OCI-LY1 (cell line): ENCODE measurements around the gene ABCB4.

Experiments
- H2AFZ ChIP-seq: fragments of 200-600 bp; sonication (generic), shearing (Covaris generic); 2 replicates; pipeline ENCODE4 v1.6.0; 2014; ENCODE audit warnings: antibody characterized with exemption, mild to moderate bottlenecking, low read length
- H3F3A ChIP-seq: fragments of 200-600 bp; sonication (generic), shearing (Covaris generic); 2 replicates; pipeline ENCODE4 v1.6.0; 2014; ENCODE audit warnings: mild to moderate bottlenecking, antibody characterized with exemption, low read length, moderate library complexity; ENCODE audit not compliant: insufficient read depth
- H3K27ac ChIP-seq: fragments of 200-600 bp; sonication (generic); 2 replicates; pipeline ENCODE4 v1.5.1; 2014; ENCODE audit warnings: low read length, mixed run types, mild to moderate bottlenecking, low read depth; ENCODE audit not compliant: poor library complexity, severe bottlenecking
- H3K27me3 ChIP-seq: fragments of 200-600 bp; sonication (generic); 2 replicates; pipeline ENCODE4 v1.6.0; 2014; ENCODE audit warnings: antibody characterized with exemption, mild to moderate bottlenecking, low read length, moderate library complexity; ENCODE audit not compliant: insufficient read depth
- H3K36me3 ChIP-seq: fragments of 200-600 bp; sonication (generic); 2 replicates; pipeline ENCODE4 v1.6.1; 2014; ENCODE audit warnings: mild to moderate bottlenecking, antibody characterized with exemption, low read length, moderate library complexity, mixed read lengths; ENCODE audit not compliant: insufficient read depth
- H3K4me1 ChIP-seq: fragments of 200-600 bp; sonication (generic); 2 replicates; pipeline ENCODE4 v1.5.1; 2014; ENCODE audit warnings: mild to moderate bottlenecking, low read length, moderate library complexity; ENCODE audit not compliant: insufficient read depth, severe bottlenecking
- H3K4me2 ChIP-seq: fragments of 200-600 bp; sonication (generic), shearing (Covaris generic); 2 replicates; pipeline ENCODE4 v1.6.1; 2014; ENCODE audit warnings: low read length
- H3K4me3 ChIP-seq: fragments of 200-600 bp; sonication (generic); 2 replicates; pipeline ENCODE4 v1.5.1; 2014; ENCODE audit warnings: low read length, low read depth, mild to moderate bottlenecking, mixed read lengths; ENCODE audit not compliant: poor library complexity, severe bottlenecking
- H3K79me2 ChIP-seq: fragments of 200-600 bp; shearing (Covaris generic); 2 replicates; pipeline ENCODE4 v1.6.1; 2016; ENCODE audit warnings: mixed run types, low read length, mixed read lengths; ENCODE audit not compliant: insufficient read depth
- H3K9ac ChIP-seq: fragments of 200-600 bp; sonication (generic), shearing (Covaris generic); 2 replicates; pipeline ENCODE4 v1.6.1; 2014; ENCODE audit warnings: mild to moderate bottlenecking, low read length, mixed read lengths
- H3K9me2 ChIP-seq: fragments of 200-600 bp; sonication (generic), shearing (Covaris generic); 2 replicates; pipeline ENCODE4 v1.6.1; 2014; ENCODE audit warnings: low read depth, mild to moderate bottlenecking, low read length, mixed read lengths
- H3K9me3 ChIP-seq: fragments of 200-600 bp; shearing (Covaris generic); 2 replicates; pipeline ENCODE4 v1.6.1; 2014; ENCODE audit warnings: low read length, mixed read lengths
- H4K20me1 ChIP-seq: fragments of 200-600 bp; sonication (generic), shearing (Covaris generic); 2 replicates; pipeline ENCODE4 v1.6.0; 2016; ENCODE audit warnings: mild to moderate bottlenecking, low read length; ENCODE audit not compliant: insufficient read depth
- CTCF ChIP-seq: fragments of 200-600 bp; sonication (generic), shearing (Covaris generic); IDR thresholded peaks from 2 replicates; pipeline ENCODE4 v1.5.1; 2017; ENCODE audit warnings: mild to moderate bottlenecking, antibody characterized with exemption, low read length, moderate library complexity, mixed read lengths
- EZH2 ChIP-seq: fragments of 200-600 bp; sonication (generic), shearing (Covaris generic); IDR thresholded peaks from 2 replicates; pipeline ENCODE4 v1.8.0; 2017; ENCODE audit warnings: borderline replicate concordance, mixed run types, mild to moderate bottlenecking, antibody characterized with exemption, low read length, moderate library complexity, mixed read lengths

The ABCB4 gene

DNA sequence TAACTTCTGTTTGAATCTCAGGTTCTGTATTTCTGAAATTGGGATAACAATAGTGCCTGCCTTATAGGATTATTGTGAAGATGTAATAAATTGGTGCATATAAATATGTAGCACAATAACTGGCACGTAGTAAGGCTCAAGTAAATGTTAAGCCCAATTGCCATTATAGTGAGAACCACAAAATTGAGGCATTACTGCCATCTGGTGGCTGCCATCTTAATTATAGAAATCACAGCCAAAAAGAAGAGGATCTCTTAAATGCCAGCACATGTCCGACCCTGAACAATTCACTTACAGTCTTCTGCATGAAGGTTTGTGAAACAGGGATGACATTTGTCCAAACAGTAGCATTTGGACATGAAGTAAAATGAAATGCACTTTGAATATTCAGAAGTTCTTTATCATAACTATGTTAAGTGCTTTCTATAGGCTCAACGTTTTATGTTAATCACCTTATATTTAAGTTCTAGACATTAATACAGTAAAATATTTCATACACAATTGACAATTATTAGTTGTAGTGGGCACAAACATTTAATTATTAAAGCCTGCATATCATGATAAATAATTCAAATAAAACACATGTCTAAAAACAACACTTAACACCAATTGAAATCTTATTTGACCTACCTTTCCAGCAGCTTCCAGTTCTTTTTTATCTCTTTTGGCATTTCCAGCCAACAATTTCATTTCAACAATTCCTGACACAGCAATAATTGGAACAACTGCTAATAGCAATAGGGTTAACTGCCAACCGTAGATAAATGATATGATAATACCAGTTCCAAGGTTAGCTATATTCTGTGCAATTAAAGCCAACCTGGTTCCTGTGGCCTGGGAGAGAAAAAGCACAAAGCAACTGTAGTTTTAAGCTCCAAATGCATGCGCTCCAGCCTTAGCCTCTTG lies 58.5 kb downstream of the ABCB4 start:
- H3K9me2 ChIP-seq: no peaks in the 10 kb centered on the region
- no peak overlapping the region for H3K9ac ChIP-seq
- TF ChIP-seq CTCF: peak; percentile 96
- no peak for TF ChIP-seq EZH2
- no peaks in the 10 kb centered on the region for H3K27me3 ChIP-seq
- H3K36me3 ChIP-seq: no peaks in the 10 kb centered on the region
- H2AFZ ChIP-seq: no peak overlapping the region
- no peaks in the 10 kb centered on the region for H3K9me3 ChIP-seq
- H3K4me2 ChIP-seq: no peak overlapping the region
- H3F3A ChIP-seq: no peaks in the 10 kb centered on the region
- no peak overlapping the region for H3K4me3 ChIP-seq
- H3K79me2 ChIP-seq: no peaks in the 10 kb centered on the region
- H3K27ac ChIP-seq: no peak overlapping the region
- H3K4me1 ChIP-seq: no peaks in the 10 kb centered on the region
- H4K20me1 ChIP-seq: no peaks in the 10 kb centered on the region

GRCh38 chr7:87414794-87415188 lies 60.7 kb downstream of the ABCB4 start:
- Histone ChIP-seq H3K9me2 (no peaks in the 10 kb centered on the region), H3K79me2 (no peaks in the 10 kb centered on the region), H3F3A (no peaks in the 10 kb centered on the region), H3K27me3 (no peaks in the 10 kb centered on the region), H3K36me3 (no peaks in the 10 kb centered on the region), H4K20me1 (no peaks in the 10 kb centered on the region), H3K4me2 (no peak overlapping the region), H3K27ac (no peak overlapping the region), H3K9ac (no peak overlapping the region), H3K9me3 (no peaks in the 10 kb centered on the region), H2AFZ (no peak overlapping the region), H3K4me1 (no peaks in the 10 kb centered on the region), H3K4me3 (no peak overlapping the region)
- TF ChIP-seq EZH2 (no peak), CTCF (no peak)

DNA sequence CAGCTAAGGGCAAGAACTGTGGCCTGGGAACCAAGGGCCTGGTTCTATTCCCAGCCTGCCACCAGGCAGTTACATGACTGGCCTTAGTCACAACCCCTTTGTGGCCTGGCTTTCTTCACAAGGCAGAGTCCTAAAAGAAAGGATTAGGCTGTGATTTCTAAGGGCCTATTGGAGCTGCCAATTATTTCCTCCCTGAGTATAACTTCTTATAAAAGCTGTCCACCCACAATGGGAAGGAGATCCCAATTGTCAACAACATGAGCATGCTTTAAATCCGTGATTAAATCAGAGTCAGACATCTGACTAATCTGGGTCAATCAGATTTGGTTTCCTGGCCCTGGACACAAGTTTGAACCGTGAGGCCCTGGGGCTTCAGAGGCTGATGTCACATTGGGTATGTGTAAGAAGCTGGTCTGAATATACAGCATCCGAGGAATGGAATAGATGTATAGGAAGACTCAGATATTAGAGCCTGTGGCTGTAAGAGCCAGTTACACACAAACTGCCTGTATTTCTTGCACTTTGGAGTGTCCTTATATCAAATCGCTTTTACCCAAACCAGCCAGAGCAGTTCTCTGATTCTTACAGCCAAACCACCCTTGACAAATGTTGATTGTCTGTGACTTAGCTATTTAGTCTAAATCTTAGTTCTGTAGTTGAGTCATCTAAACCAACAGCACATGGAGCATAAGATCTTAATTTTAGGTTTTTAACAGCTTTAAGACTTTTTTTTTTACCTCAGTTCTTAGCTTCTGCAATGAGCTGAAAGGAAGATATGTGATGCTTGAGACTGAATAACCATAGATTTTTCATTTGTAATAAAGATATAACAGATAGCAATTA lies 61.3 kb downstream of the ABCB4 start:
- H4K20me1 ChIP-seq: no peaks in the 10 kb centered on the region
- H3K36me3 ChIP-seq: no peaks in the 10 kb centered on the region
- no peaks in the 10 kb centered on the region for H3K79me2 ChIP-seq
- H3K9me2 ChIP-seq: no peaks in the 10 kb centered on the region
- H3K27ac ChIP-seq: no peak overlapping the region
- H3K27me3 ChIP-seq: no peaks in the 10 kb centered on the region
- no peak overlapping the region for H2AFZ ChIP-seq
- no peaks in the 10 kb centered on the region for H3K9me3 ChIP-seq
- TF ChIP-seq EZH2 (no peak), CTCF (no peak)
- no peak overlapping the region for H3K4me3 ChIP-seq
- no peaks in the 10 kb centered on the region for H3K4me1 ChIP-seq
- H3F3A ChIP-seq: no peaks in the 10 kb centered on the region
- no peak overlapping the region for H3K9ac ChIP-seq
- no peak overlapping the region for H3K4me2 ChIP-seq
